ENCODE measurements around the gene ANKRD65.
A peak's percentile ranks its signal among the peaks of the same experiment; 100 is the strongest.
"Not testable (repeated sequence)": the region's sequence is repeated elsewhere in the genome, so short reads cannot be mapped to it uniquely, and the experiment has no call there.

The ANKRD65 gene

DNA sequence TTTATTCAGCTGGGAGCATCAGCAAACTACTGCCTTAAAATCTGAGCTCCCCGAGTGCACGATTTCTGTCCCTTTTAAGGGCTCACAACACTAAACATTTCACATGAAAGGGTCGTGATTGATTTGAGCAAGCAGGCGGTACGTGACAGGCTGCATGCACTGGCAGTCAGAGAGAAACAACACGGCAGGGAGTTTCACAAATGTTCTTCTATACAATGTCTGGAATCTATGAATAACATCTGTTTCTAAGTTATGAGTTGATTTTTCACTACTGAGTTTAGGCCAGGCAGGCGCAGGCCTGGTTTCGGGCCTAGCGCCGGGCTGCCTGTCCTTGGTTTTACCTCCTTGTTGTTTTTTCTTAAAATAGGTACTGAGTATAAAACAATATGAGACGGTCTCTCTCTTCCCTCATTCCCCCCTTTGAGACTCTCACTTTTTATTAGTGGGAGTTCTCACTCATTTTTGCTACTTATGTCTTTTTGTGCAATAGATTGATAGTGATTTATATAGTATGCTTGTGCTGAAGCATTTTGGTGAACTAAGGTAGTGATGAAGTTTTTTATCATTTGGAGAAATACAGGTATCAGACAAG, 8.7 kb downstream of the ANKRD65 start:
- DNase-seq, result not testable (repeated sequence)

DNA sequence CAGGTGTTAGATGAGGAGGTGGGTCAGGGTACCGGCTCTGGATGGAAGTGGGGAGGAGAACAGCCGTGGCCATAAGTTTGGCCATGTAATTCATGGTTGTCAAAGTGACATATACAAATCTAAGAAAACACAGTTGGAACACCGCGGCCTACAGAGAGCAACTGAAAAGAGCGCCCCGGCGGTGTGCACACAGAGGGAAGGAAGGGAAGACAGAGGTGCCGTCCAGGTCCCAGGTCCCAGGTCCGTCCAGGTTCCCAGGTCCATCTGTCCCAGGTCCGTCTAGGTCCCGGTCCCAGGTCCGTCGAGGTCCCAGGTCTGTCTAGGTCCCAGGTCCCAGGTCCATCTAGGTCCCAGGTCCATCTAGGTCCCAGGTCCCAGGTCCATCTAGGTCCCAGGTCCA, 9.4 kb downstream of the ANKRD65 start:
- DNase-seq, result no peak

DNA sequence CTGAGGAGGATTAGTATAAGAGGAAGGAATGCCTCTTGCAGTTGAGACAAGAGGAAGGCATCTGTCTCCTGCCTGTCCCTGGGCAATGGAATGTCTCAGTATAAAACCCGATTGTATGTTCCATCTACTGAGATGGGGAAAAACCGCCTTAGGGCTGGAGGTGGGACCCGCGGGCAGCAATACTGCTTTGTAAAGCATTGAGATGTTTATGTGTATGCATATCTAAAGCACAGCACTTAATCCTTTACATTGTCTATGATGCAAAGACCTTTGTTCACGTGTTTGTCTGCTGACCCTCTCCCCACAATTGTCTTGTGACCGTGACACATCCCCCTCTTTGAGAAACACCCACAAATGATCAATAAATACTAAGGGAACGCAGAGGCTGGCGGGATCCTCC, 10.8 kb downstream of the ANKRD65 start:
- DNase-seq, result not testable (repeated sequence)

DNA sequence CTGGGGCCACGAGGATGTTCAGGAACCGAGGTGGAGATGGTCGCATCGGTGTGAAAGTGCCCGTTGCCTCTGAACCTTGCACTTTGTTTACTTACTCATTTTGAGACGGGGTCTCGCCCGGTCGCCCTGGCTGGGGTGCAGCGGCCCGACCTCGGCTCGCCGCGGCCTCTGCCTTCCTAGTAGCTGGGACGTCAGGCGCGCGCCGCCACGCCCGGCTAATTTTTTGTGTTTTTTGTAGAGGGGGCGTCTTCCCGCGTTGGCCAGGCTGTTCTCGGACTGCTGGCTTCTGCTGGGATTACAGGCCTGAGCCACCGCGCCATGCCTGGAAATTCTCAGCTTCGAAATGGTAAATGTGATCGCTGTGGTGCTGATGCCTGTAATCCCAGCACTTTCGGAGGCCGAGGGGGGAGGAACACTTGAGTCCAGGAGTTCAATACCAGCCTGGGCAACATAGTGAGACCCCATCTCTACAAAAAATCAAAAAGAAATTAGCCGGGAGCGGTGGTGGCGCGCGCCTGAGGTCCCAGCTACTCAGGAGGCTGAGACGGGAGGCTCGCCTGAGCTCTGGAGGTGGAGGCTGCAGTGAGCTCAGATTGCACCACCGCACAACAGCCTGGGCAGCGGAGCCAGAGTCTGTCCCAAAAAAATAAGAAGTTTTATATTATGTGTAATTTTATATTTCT, 13.3 kb downstream of the ANKRD65 start:
- peak; percentile 34 for DNase-seq

GRCh38 chr1:1406821-1407635, 14.0 kb downstream of the ANKRD65 start, which contains the start of gene MRPL20:
TSS of gene MRPL20 (minus strand) at chr1:1407293. CDS start at chr1:1407217, 76 bp downstream.
- DNase-seq, result peak; percentile 94

GRCh38 chr1:1406101-1406820, 14.8 kb downstream of the ANKRD65 start:
- no peak for DNase-seq

GRCh38 chr1:1403653-1404052, 17.4 kb downstream of the ANKRD65 start:
- no peak for DNase-seq

DNA sequence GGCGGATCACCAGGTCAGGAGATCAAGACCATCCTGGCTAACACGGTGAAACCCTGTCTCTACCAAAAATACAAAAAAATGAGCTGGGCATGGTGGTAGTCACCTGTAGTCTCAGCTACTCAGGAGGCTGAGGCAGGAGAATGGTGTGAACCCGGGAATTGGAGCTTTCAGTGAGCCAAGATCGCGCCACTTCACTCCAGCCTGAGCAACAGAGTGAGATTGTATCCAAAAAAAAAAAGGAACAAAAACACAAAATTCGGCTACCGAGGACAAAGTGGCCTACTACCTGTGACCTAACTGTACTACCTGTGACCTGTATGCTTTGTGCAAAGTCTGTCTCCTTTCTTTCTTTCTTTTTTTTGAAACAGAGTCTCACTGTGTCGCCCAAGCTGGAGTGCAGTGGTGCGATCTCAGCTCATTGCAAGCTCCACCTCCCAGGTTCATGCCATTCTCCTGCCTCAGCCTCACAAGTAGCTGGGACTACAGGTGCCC, 18.1 kb downstream of the ANKRD65 start:
- not testable (repeated sequence) for DNase-seq

DNA sequence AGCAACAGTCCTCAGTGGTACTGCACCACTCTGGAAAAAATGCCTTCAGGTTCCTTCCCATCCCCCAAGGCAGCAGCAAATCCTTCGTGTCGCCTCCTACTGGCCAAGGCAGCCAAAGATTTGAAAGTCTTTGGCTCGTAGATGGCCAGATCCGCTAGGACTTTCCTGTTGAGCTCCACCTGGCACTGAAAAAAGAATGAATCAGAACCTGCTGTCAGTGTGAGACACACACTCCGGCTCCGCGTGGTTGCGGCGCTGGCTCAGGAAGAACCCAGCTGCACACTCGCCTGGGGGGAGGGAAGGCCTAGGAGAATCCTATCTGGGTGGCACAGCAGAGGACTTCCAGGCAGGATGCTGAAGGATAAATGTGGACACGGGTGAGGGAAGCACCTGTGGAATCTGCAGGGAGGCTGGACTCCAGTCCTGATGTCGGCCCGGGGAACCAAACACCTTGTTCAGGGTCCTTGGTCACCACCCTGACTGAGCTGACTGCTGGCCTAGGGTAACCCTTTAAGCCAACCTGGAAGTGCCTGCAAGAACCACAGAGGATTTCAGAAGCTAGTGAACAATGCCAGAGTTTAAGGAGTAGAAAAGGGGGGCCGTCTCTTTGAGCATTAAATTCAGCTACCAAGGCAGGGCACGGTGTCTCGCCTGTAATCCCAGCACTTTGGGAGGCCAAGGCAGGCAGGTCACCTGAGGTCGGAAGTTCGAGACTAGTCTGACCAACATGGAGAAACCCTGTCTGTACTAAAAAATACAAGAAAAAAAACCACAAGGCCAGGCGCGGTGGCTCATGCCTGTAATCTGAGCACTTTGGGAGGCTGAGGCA, 18.8 kb downstream of the ANKRD65 start:
- no peak for DNase-seq

DNA sequence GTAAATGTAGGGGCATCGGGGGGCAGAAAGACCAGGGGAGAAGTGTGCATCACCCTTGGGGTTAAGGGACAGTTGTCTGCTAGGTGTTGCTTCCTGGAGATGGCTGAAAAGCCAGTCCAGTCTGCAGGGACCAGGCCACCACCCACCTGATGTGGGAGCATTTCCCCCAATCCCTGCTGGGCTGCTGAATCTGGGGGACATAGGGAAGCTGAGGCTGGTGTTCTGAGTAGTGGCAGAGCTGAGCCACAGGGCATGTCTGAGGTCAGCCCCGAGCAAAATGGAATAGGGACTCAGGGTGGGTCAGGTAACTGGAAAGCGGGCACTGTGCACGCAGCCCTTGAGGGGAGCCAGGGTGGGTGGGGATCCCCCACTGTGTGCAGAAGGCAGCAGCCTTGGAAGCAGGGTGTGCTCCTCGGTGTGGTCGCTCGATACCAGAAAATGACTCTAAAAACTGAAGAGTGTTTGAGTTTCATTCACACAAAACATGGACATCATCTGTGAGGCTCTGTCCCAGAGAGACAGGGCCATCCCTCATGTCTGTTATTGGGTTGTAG, 19.5 kb downstream of the ANKRD65 start:
- no peak for DNase-seq

DNA sequence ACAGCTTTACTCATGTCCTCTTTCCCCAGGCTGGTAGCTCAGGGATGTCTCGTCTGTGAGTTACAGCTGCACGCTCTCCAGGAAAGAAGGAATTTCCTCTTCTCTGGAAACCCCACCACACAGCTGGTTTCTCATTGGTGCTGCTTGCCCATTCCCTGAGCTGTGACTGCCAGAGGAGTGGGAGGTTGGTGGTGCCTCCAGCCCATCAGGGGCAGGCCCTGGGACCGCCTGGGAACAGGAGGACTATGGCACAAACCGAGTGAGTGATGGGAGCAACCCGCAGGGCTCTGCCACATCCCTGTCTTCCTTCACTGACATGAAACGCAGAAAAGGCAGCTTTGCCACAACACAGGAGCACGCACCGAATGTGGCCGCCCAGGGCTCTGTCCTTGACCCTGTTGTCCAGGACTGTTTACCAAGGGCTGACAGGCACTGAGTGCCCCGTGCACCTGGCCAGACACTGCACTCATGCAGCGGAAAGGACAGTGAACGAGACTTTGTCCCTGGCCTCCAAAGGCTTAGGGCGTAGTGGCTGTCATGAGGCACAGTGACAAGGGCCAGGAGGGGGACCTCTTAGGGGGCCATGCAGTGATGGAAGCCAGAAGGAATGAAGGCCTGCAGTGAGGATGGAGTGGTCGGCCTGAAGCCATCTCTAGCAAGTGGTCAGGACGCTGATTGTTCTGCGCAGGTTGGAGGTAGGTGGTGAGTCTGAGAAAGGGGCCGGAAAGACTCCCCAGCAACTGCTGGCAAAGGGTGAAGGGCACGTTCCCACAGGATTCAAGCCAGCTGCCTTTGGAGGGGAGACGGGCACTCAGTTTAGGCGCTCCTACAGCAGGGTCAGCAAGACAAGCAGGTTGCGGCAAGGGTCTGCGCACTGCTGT, 20.3 kb downstream of the ANKRD65 start:
- no peak for DNase-seq

DNA sequence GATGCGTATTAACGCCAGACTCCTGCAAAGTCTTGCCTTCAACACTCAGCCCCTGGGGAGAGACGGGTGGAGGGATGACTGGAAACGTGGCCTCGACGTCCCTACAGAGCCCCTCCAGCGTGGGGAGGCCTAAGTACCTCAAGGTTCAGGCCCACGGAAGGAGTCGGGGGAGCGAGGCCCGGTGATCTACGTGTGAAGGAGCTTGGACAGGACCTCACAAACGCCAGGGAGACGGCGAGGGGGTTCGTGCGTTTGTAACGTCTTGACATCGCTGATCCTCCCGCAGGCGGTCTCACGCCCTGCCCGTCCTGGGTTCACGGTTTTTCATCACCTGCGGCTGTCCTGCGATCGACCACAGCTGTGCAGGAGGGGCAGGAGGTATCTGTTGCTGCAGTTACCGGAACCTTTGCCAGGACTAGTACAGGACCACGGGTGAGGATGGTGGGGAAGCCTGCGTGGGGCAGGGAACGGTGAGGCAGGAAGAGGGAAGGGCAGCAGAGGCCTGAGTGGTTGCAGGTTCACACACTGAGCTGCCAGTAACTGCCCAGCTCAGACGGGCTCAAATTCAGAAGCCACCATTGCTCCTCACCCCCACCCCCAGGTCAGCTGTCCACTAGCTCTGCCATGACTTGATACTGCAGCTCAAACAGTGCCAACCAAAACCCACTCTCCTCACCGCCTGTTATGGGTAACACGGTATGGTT, 21.1 kb downstream of the ANKRD65 start:
- no peak for DNase-seq

GRCh38 chr1:1399187-1399871, 21.7 kb downstream of the ANKRD65 start, which contains the start of gene CCNL2:
TSS of gene CCNL2 (minus strand) at chr1:1399335. CDS start at chr1:1399306, 29 bp downstream.
- peak; percentile 100 for DNase-seq

- no peak for DNase-seq
Observed at GRCh38 chr1:1398677-1399186, 22.3 kb downstream of the ANKRD65 start.

- DNase-seq, result no peak
Observed at GRCh38 chr1:1397839-1398523, 23.1 kb downstream of the ANKRD65 start.

DNA sequence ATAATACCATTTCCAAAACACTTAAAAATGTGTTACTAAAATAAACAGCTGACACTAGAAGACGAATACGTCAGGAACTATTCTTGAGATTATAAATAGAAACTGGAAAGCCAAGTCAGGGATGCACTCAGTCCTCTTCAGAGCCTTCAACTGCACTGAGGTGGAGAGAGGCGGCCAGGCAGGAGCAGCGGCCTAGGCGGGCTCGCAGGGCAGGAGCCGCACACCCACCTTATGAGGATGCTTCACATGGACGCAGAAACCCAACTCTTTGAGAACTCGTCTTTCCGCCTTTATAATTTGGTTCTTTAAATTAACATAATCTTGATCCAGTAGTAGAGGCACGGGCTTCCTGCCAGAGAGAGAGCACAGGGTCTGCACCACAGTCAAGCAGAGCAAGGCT, 25.9 kb downstream of the ANKRD65 start:
- DNase-seq, result no peak

DNA sequence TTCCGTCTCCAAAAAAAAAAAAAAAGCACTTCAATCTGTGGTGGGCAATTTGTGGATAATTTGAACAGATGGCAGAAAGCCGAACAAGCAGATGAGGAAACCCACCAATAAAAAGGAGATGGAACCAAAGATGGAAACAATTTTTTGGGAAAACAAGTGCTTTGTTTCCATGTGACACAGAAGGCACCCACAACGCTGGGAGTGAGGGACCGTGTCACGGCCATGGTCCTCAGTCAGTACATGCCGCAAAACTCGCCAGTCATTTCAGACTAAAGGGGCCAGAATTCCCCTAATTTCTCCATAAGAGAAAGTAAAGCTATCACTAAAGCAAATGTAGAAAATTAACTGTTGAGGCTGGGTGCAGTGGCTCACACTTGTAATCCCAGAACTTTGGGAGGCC, 27.0 kb downstream of the ANKRD65 start:
- DNase-seq, result no peak

- DNase-seq, result no peak
Observed at GRCh38 chr1:1393428-1393827, 27.6 kb downstream of the ANKRD65 start.
